ENCODE results near the gene MCF2L. TPM values are rescaled to one million over a fixed set of nuclear protein-coding genes. Genes with fewer than 3 reads are reported as not detected.

The MCF2L gene
- polyA plus RNA-seq, 1 experiment = 0.02 TPM

GRCh38 chr13:112947796-112948195 is 21.2 kb upstream of the MCF2L start:
- peaks cover 15% of the 10 kb centered on the region for H3K27me3 ChIP-seq (ENCODE audit: control insufficient read depth, insufficient read depth, low read length)
- POLR2A ChIA-PET = no interaction called here
- DNase-seq (ENCODE audit: low read depth) = no peak
- no peaks in the 10 kb centered on the region for H3K36me3 ChIP-seq (ENCODE audit: control insufficient read depth, insufficient read depth, low read length)
- no peak for TF ChIP-seq CTCF (IDR thresholded peaks at IDR 0.05; ENCODE audit: insufficient read depth, low read depth, low read length)
- CTCF ChIA-PET = interaction anchor here (1.3 to 1.8 kb wide), 2 partner anchors 10 to 15 kb away, joined by 3 to 4 read pairs; no protein-coding TSS in a partner anchor
- H3K4me3 ChIP-seq (ENCODE audit: low read depth, low read length) = no peak overlapping the region

- CTCF ChIA-PET = interaction anchor here (1.5 kb wide), 1 partner anchor 9 kb away, joined by 5 read pairs; no protein-coding TSS in a partner anchor
Observed at GRCh38 chr13:112951674-112952371, 17.2 kb upstream of the MCF2L start.

GRCh38 chr13:112952759-112953551 is 16.1 kb upstream of the MCF2L start:
- Histone ChIP-seq H3K4me3 (ENCODE audit: low read depth, low read length) (no peak overlapping the region), H3K36me3 (ENCODE audit: control insufficient read depth, insufficient read depth, low read length) (no peaks in the 10 kb centered on the region), H3K27me3 (ENCODE audit: control insufficient read depth, insufficient read depth, low read length) (peaks cover 19% of the 10 kb centered on the region)
- TF ChIP-seq CTCF (IDR thresholded peaks at IDR 0.05; ENCODE audit: insufficient read depth, low read depth, low read length) = no peak
- ChIA-PET CTCF (interaction anchor here (0.8 to 1.5 kb wide), 2 partner anchors 10 to 48 kb away, joined by 3 to 5 read pairs; no protein-coding TSS in a partner anchor), POLR2A (no interaction called here)
- DNase-seq (ENCODE audit: low read depth) = no peak

More at GRCh38 chr13:112951674-112952371, 17.2 kb upstream of the MCF2L start:
- DNase-seq (ENCODE audit: low read depth) = no peak
- POLR2A ChIA-PET = no interaction called here
- H3K4me3 ChIP-seq (ENCODE audit: low read depth, low read length) = no peak overlapping the region
- TF ChIP-seq CTCF (IDR thresholded peaks at IDR 0.05; ENCODE audit: insufficient read depth, low read depth, low read length) = no peak
- no peaks in the 10 kb centered on the region for H3K36me3 ChIP-seq (ENCODE audit: control insufficient read depth, insufficient read depth, low read length)
- peaks cover 19% of the 10 kb centered on the region for H3K27me3 ChIP-seq (ENCODE audit: control insufficient read depth, insufficient read depth, low read length)

- no peak for TF ChIP-seq CTCF (IDR thresholded peaks at IDR 0.05; ENCODE audit: insufficient read depth, low read depth, low read length)
- Histone ChIP-seq H3K4me3 (ENCODE audit: low read depth, low read length) (no peak overlapping the region), H3K36me3 (ENCODE audit: control insufficient read depth, insufficient read depth, low read length) (no peaks in the 10 kb centered on the region), H3K27me3 (ENCODE audit: control insufficient read depth, insufficient read depth, low read length) (peaks cover 19% of the 10 kb centered on the region)
- CTCF ChIA-PET = interaction anchor here (0.8 to 1.5 kb wide), 2 partner anchors 11 to 49 kb away, joined by 3 to 5 read pairs; no protein-coding TSS in a partner anchor
- no peak for DNase-seq (ENCODE audit: low read depth)
- POLR2A ChIA-PET = no interaction called here
Observed at GRCh38 chr13:112953591-112954487, 15.2 kb upstream of the MCF2L start.
